ENCODE results near the gene ABHD8.

DNA sequence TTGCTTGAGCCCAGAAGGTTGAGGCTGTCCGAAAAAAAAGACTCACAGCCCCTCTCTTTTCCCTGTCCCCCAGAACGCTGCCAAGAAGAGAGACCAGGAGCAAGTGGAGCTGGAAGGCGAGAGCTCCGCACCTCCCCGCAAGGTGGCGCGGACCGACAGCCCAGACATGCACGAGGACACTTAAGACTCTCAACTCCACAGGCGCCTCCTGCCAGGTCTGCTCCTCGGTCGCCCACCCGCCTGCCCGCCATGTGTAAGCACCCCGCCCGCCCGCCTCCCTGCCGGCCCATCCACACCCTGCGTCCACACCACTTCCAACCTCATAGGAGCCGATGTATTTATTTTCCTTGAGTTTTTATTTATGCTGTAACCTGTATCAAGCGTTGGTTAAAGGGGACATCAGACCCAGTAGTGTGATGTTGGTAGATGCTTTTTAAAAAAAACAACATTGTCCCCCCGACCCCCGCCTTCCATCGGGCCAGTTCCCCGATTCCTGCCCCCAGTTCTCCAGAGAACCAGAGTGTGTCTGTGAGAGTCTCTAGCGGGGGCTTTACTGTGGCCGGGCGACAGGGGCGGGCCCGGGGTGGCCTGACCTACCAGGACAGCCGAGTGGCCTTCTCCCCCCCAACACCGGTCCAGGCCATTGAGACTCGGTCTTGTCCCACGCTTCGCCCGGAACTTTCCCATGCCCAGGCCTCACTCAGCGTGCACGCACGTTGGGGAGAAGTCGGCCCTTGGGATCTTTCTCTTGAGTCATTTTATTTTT, 16.4 kb upstream of the ABHD8 start:
- TF ChIP-seq POLR2A (IDR thresholded peaks at IDR 0.05; ENCODE audit: low read length) = no peak
- TF ChIP-seq GATA1 (IDR thresholded peaks at IDR 0.05; ENCODE audit: low read depth, low read length) = no peak
